HG02884 (cell line): ENCODE results near the gene MIER2.

Experiments
- ATAC-seq: cut with Tn5 transposase; IDR thresholded peaks from one replicate; pipeline ENCODE4 v1.9.1; 2021; ENCODE audit warnings: mild to moderate bottlenecking, moderate library complexity; ENCODE audit not compliant: unreplicated experiment

The MIER2 gene

GRCh38 chr19:378706-379105 lies 34.1 kb upstream of the MIER2 start:
- ATAC-seq, result no peak

GRCh38 chr19:377801-378581 lies 33.4 kb upstream of the MIER2 start:
- ATAC-seq, result no peak

- ATAC-seq, result no peak
These were observed 31.5 kb upstream of the MIER2 start for GRCh38 chr19:376111-376470.

- ATAC-seq, result no peak
These were observed 31.0 kb upstream of the MIER2 start for GRCh38 chr19:375395-376110.

GRCh38 chr19:374886-375235 lies 30.3 kb upstream of the MIER2 start:
- ATAC-seq, result no peak

- no peak for ATAC-seq
These were observed 29.7 kb upstream of the MIER2 start for GRCh38 chr19:374183-374885.

GRCh38 chr19:373391-374182 lies 29.0 kb upstream of the MIER2 start:
- no peak for ATAC-seq

- ATAC-seq, result no peak
These were observed 27.8 kb upstream of the MIER2 start for GRCh38 chr19:372306-372890.

GRCh38 chr19:371501-372168 lies 27.0 kb upstream of the MIER2 start:
- ATAC-seq, result no peak

- ATAC-seq, result no peak
These were observed 26.2 kb upstream of the MIER2 start for GRCh38 chr19:370641-371330.

DNA sequence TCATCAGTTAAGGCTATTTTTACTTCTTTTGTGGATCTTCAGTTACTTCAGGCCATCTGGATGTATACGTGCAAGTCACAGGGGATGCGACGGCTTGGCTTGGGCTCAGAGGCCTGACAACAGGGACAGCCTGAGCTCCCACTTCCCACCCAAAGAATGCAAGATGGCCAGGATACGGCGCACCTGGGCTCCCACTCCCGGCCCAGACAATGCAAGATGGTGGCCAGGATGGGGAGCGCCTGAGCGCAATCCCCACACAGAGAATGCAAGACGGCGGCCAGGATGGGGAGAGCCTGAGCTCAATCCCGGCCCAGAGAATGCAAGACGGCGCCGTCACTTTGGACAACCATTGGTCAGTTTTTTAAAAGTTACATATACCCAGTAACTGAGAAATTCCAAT lies 25.3 kb upstream of the MIER2 start:
- no peak for ATAC-seq

GRCh38 chr19:369256-369655 lies 24.7 kb upstream of the MIER2 start:
- ATAC-seq, result no peak

- no peak for ATAC-seq
These were observed 24.0 kb upstream of the MIER2 start for GRCh38 chr19:368630-369024.

DNA sequence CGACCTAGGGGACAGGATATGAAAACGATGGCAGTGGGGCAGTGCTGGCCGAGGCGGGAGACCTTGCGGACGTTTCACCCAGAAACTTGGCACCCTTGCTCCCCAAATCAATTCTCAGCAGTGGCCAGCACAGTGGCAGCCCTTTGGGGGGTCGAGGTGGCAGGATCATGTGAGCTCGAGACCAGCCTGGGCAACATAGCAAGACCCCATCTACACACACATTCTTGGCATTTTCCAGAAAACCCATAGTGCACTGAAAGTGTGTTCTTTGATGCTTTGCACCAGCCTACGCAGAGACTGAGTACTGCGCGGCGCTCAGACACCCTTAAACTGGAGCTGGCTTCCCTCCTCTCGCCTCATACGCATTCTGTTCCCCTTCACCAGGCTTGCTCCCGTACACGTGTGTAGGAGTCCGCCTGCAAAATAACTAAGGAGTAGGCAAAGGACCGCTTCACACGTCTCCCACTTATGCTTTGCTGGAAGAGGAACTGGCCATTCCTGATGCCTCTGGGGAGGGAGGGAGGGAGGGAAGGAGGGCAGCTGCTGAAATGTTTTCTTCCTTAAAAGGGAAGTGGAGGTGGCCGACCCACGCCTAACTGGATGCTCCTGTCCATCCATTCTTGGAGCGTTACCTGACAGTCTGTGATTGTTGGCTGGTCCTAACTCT lies 23.5 kb upstream of the MIER2 start:
- ATAC-seq, result no peak

DNA sequence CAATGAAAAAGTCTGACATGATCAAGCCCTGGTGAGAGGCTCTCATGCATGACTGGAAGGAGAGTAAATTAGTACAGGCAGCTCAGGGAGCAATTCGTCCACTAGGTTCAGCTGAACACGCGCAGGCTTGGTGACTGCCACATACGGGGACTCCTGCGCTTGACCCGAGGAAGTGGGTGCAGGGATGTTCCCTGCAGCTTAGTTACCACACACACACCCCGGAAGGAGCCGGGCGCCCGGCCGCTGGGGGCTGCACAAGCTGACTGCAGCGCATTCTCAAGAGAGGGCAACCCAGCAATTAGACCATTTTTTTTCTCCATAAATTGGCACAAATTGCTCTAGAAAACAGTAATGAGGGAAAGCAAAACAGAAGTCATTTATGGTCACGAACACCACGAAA lies 23.0 kb upstream of the MIER2 start:
- no peak for ATAC-seq

DNA sequence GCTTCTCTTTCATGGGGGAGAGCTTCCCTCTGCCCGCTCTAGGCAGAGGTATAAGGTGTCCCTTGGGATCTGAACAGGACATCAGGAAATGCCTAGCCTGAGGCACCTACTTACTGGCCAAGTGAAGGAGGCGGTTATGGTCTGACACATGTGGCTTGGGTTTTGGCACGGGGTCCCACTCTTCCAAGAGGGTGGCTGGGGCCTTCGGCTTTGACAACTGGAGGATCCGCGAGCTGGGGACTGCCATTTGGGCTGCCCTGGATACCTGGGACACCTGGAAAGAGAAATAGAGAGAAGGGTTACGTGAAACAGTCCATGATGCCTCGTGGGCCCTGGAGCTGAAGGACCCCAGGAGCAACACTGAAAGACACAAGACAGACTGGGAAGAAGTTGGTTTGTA lies 22.4 kb upstream of the MIER2 start:
- ATAC-seq, result no peak

- no peak for ATAC-seq
These were observed 21.7 kb upstream of the MIER2 start for GRCh38 chr19:366205-366783.

DNA sequence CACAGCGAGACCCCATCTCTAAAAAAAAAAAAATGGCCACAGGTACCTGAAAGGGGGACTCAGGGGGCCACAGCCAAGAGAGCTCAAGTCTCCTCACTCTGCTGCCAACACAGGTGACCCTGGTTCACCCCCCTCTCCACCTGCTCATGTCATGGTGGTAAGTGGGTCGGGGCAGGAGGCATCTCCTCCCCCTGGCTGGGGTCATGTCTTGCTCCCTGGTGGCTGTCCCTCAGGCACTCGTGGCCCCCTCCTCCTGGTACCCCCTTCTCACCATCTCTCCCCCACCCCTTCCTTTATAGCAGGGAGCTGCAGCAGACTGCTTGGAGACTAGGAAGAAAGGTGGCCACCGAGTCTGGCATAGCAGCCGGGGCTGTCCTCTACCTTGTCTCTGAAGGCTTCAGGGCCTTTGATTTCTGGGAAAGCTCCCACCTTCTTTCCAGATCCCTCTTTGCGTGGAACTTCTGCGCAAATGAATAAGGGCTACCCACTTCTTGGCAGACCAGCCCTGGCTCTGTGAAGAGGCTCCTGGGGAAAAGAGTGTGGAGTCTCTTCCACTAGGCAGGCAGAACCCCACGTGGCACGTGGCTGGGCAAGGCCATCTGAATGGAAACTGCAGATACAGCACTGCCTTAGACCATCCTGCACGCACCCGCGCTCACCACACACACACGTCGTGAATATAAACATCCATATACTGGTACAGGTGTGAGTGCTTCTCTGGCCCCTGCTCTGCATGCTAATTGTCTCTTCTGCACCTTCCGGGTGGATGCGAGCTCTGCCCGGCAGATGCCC lies 20.1 kb upstream of the MIER2 start:
- no peak for ATAC-seq
